GM12874 (cell line): Measurements from ENCODE around the gene AREL1.

Experiments
- TF ChIP-seq, protein P1 (sequence below): IDR thresholded peaks from 2 replicates; pipeline ENCODE4 v1.5.1; 2011; ENCODE audit warnings: low read depth, mild to moderate bottlenecking, control low read depth, low read length, moderate library complexity; ENCODE audit not compliant: insufficient read depth

AREL1 gene

DNA sequence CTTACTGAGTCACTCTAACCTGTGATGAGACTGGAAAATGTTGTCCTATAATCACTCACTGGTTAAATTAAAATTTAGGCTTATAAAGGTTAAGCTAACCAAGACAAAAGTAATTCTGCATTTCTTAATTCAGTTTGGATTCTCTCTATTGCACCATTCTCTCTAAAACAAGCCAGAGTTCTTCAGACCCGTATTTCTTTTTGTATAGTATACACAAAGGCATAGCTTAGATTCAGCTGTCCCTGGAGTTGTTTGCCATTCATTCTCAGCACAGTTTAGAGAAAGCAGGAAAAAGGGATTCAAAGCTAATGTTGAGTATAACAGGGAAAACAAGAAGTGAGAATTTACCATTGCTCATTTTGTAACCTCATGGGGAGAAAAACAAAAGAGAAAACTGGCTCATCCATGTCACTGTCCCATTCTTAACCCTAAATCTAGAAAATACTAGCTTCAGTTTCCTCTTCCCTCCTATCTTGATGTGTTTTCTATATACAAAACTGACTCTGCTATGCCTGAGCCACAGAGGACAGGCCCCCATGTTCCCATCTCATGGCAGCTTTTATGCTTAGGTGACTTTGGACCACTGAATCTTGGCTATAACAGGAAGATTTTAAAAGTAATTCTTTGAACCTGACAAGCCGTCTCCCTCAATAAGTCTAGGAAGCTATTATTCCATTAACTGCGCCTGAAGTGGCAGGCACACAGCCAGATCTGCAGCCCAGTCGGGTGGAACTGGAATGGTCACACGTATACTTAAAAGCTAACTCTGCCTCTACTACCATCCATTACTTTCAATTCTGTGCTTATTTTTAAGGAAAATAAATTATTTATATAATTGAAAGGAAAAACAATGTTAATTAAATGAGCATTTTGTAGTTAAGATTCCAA lies 7.0 kb downstream of the AREL1 start:
- TF ChIP-seq, protein P1, sequence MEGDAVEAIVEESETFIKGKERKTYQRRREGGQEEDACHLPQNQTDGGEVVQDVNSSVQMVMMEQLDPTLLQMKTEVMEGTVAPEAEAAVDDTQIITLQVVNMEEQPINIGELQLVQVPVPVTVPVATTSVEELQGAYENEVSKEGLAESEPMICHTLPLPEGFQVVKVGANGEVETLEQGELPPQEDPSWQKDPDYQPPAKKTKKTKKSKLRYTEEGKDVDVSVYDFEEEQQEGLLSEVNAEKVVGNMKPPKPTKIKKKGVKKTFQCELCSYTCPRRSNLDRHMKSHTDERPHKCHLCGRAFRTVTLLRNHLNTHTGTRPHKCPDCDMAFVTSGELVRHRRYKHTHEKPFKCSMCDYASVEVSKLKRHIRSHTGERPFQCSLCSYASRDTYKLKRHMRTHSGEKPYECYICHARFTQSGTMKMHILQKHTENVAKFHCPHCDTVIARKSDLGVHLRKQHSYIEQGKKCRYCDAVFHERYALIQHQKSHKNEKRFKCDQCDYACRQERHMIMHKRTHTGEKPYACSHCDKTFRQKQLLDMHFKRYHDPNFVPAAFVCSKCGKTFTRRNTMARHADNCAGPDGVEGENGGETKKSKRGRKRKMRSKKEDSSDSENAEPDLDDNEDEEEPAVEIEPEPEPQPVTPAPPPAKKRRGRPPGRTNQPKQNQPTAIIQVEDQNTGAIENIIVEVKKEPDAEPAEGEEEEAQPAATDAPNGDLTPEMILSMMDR: no peak

- TF ChIP-seq, protein P1: no peak
These were observed 8.2 kb downstream of the AREL1 start for GRCh38 chr14:74704656-74705055.

DNA sequence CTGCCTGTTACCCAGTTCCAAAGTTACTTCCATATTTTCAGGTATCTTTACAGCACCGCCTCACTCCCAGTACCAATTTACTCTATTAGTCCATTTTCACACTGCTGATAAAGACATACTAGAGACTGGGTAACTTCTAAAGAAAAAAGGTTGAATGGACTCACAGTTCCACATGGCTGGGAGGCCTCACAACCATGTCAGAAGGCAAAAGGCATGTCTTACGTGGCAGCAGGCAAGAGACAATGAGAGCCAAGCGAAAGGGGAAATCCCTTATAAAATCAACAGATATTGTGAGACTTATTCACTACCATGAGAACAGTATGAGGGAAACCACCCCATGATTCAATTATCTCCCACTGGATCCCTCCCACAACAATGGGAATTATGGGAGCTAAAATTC lies 9.8 kb downstream of the AREL1 start:
- TF ChIP-seq, protein P1: no peak

GRCh38 chr14:74702293-74702692 lies 10.6 kb downstream of the AREL1 start:
- TF ChIP-seq, protein P1: no peak

DNA sequence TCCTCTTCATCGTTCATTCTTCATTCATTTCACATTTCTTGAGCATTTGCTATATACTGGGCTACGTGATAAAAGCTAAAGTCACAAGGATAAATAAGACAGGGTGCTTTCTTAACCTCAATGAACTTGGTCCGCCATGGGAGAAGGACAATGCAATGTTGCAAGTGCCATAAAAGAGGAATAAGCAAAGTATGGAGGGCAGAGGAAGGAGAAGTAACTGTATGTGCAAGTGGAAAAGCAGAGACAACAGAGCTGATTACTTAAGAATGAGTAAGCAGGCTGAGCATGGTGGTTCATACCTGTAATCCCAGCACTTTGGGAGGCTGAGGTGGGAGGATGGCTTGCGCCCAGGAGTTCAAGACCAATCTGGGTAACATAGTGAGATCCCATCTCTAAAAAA lies 14.4 kb downstream of the AREL1 start:
- TF ChIP-seq, protein P1: no peak

GRCh38 chr14:74697976-74698375 lies 14.9 kb downstream of the AREL1 start:
- TF ChIP-seq, protein P1: no peak

DNA sequence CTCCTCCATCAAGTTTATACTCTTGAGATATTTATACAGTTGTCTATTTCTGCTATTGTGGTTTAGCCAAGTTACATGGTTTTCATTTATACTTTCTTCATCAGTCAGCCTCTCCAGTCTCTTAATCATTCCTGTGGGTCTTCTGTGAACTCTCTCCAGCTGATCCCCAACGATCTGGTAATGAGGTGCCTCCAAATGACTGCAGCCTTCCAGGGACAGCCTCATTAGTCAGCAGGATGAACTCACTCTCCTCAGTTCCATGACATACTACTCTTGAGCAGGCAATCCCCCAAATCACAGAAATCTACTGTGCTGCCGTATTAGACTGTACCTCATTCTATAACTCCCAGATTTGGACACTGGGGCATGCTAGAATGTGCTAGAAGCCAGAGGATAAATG lies 15.3 kb downstream of the AREL1 start:
- TF ChIP-seq, protein P1: no peak
